ENCODE measurements around the gene LAGE3.

DNA sequence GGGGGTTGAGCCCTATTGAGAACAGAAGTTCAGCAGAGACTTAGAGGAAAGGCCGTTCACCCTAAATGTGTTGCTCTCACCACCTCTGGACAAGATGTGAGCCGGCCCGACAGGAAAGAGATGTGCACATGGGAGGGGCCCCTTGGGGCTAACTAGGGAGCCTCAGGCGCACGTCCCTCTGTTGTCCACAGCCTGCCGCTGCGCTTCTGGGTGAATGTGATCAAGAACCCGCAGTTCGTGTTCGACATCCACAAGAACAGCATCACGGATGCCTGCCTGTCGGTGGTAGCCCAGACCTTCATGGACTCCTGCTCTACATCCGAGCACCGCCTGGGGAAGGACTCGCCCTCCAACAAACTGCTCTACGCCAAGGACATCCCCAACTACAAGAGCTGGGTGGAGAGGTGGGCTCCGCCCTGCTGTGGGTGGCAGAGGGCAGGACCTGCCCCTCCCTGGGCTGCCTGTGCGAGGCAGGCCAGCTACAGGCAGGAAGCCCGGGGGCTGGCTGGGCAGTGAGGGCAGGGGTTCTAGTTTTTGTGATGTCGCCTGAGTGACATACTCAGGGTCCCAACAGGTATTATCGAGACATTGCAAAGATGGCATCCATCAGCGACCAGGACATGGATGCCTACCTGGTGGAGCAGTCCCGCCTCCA lies 8.0 kb downstream of the LAGE3 start:
- no peak for TF ChIP-seq CTCF (IDR thresholded peaks at IDR 0.05; ENCODE audit: low read depth, low read length)
- no peak for TF ChIP-seq EZH2phosphoT487 (IDR thresholded peaks at IDR 0.05; ENCODE audit: low read depth)

Data from OCI-LY3 (cell line).